HepG2 (cell line): ENCODE results near the gene MUC6. TPM values are rescaled to one million over a fixed set of nuclear protein-coding genes. Genes with fewer than 3 reads are reported as not detected.

Experiments used
- ATAC-seq: fragments of 200-7000 bp; cut with Tn5 transposase; 3 replicates; pipeline ENCODE4 v1.9.1; 2020; ENCODE audit warnings: mild to moderate bottlenecking, moderate library complexity
- BruUV-seq: library from RNA; stranded (reverse); fragments of 400-500 nt; replicated peaks from 2 replicates; lab custom pipeline; 2021; lab: Mats Ljungman, UMichigan
- CTCF ChIA-PET: fragments of 300-600 bp; formaldehyde crosslinking; extraction: SDS; loops from one replicate; lab custom pipeline; 2021; ENCODE audit warnings: low total read pairs, inconsistent platforms, low intra/inter-chr PET ratio; lab: Yijun Ruan, JAX
- POLR2A ChIA-PET: fragments of 350-600 bp; sonication (Branson Sonifier 250); formaldehyde crosslinking; loops from one replicate; lab custom pipeline; 2020; ENCODE audit warnings: antibody characterized with exemption, inconsistent platforms; lab: Yijun Ruan, JAX
- DNase-seq: peaks from one replicate; pipeline ENCODE4 v3.0.0-alpha.2; 2015; ENCODE audit warnings: low spot score
- FAIRE-seq: peaks from 3 replicates; lab custom pipeline; 2011; peaks lifted over from hg19 to GRCh38; lab: Jason Lieb, UNC
- H2AFZ ChIP-seq: one replicate; pipeline ENCODE4 v1.6.1; 2011; ENCODE audit warnings: low read length, inconsistent platforms
- H3K27ac ChIP-seq: fragments of 300-600 bp; 3 replicates; pipeline ENCODE4 v1.8.0; 2011; ENCODE audit warnings: mixed run types, mild to moderate bottlenecking, mixed read lengths, low read length, inconsistent platforms; ENCODE audit not compliant: insufficient read depth; ENCODE audit errors: extremely low read length
- H3K27me3 ChIP-seq, 2 experiments: fragments of 200-600 bp in 1 of 2; 2 replicates in 1 of 2; 3 replicates in 1 of 2; pipeline versions ENCODE4 v1.6.0 to v1.8.0; 2011; ENCODE audit warnings: low read length in 2 of 2, mild to moderate bottlenecking in 2 of 2, moderate library complexity in 2 of 2, inconsistent platforms in 1 of 2; ENCODE audit not compliant: insufficient read depth in 2 of 2, control insufficient read depth in 1 of 2
- H3K36me3 ChIP-seq, 2 experiments: fragments of 200-600 bp in 1 of 2; replicated peaks in 1 of 2; 2 replicates in 1 of 2; 3 replicates in 1 of 2; pipeline versions ENCODE4 v1.5.1 to v1.8.0; 2011; ENCODE audit warnings: low read length in 2 of 2, inconsistent platforms in 1 of 2; ENCODE audit not compliant: insufficient read depth in 2 of 2, control insufficient read depth in 1 of 2
- H3K4me1 ChIP-seq: 2 replicates; pipeline ENCODE4 v1.5.1; 2012; ENCODE audit warnings: low read length, inconsistent platforms; ENCODE audit not compliant: insufficient read depth
- H3K4me2 ChIP-seq: 2 replicates; pipeline ENCODE4 v1.6.0; 2011; ENCODE audit warnings: low read depth, low read length, inconsistent platforms
- H3K4me3 ChIP-seq, 3 experiments: fragments of 200-600 bp in 1 of 3; sonication (generic), shearing (Covaris generic) in 1 of 3; replicated peaks in 1 of 3; 2 replicates each; pipeline ENCODE4 v1.5.1; 2011 to 2016; ENCODE audit warnings: low read length in 3 of 3, inconsistent platforms in 2 of 3, low read depth in 2 of 3, mild to moderate bottlenecking in 2 of 3, control low read depth in 1 of 3, mixed read lengths in 1 of 3; ENCODE audit not compliant: insufficient read depth in 1 of 3
- H3K79me2 ChIP-seq: one replicate; pipeline ENCODE4 v1.6.1; 2011; ENCODE audit warnings: low read length, inconsistent platforms; ENCODE audit not compliant: insufficient read depth
- H3K9ac ChIP-seq: 2 replicates; pipeline ENCODE4 v1.6.0; 2011; ENCODE audit warnings: mild to moderate bottlenecking, low read depth, low read length, inconsistent platforms; ENCODE audit not compliant: insufficient read depth
- H3K9me3 ChIP-seq: 2 replicates; pipeline ENCODE4 v1.5.1; 2012; ENCODE audit warnings: mild to moderate bottlenecking, low read length
- H4K20me1 ChIP-seq: 2 replicates; pipeline ENCODE4 v1.6.0; 2011; ENCODE audit warnings: inconsistent platforms, mild to moderate bottlenecking, low read length, moderate library complexity; ENCODE audit not compliant: insufficient read depth
- CENPT ChIP-seq: sonication (generic); formaldehyde crosslinking; IDR thresholded peaks from 2 replicates; pipeline ENCODE4 v1.8.0; 2022; ENCODE audit warnings: low read depth, mild to moderate bottlenecking, moderate library complexity, missing genetic modification reagents
- GLI4 ChIP-seq: sonication (generic); formaldehyde crosslinking; IDR thresholded peaks from 2 replicates; pipeline ENCODE4 v1.5.1; 2020; ENCODE audit warnings: missing genetic modification reagents, mild to moderate bottlenecking, moderate library complexity, borderline replicate concordance
- RORA ChIP-seq: sonication (generic); formaldehyde crosslinking; IDR thresholded peaks from 2 replicates; pipeline ENCODE4 v1.5.0; 2020; ENCODE audit warnings: mild to moderate bottlenecking, missing genetic modification reagents, moderate library complexity
- STAG1 ChIP-seq: sonication (generic); formaldehyde crosslinking; IDR thresholded peaks from 2 replicates; pipeline ENCODE4 v1.4.0; 2020; ENCODE audit warnings: missing genetic modification reagents
- TEAD2 ChIP-seq: sonication (generic); formaldehyde crosslinking; IDR thresholded peaks from 2 replicates; pipeline ENCODE4 v1.9.0; 2021; ENCODE audit warnings: missing genetic modification reagents
- ZNF367 ChIP-seq: sonication (generic); formaldehyde crosslinking; IDR thresholded peaks from 2 replicates; pipeline ENCODE4 v1.4.0; 2020; ENCODE audit warnings: missing genetic modification reagents, borderline replicate concordance
- WGBS: methylation state at CpG from one replicate; pipeline ENCODE4 v1.1.6; 2017; ENCODE audit warnings: low lambda C conversion rate; 5-methylcytosine and 5-hydroxymethylcytosine counted together
- in situ Hi-C: cut with HindIII; loops from 2 replicates; pipeline ENCODE4 v1.10.0; 2017; ENCODE audit warnings: low pct_unique_long_range_greater_than_20kb; ENCODE audit not compliant: extremely low pct_ligation_motif_present
- intact Hi-C: fragments of 100-400 bp; cut with micrococcal nuclease; formaldehyde crosslinking; loops from one replicate; pipeline ENCODE4 v1.10.0; 2022; ENCODE audit not compliant: unreplicated experiment
- polyA plus RNA-seq, 8 experiments: library from polyadenylated mRNA; depleted of rRNA in 3 of 8; stranded (reverse) in 7 of 8; unstranded in 1 of 8; fragments of >200 nt; fragmentation: Illumina TruSeq in 4 of 8; extraction: Trizol in 4 of 8; gene quantifications; 2 replicates each; pipeline versions ENCODE4 v1.2.1 to v1.2.3, GENCODE V29; 2011 to 2016; ENCODE audit warnings: low read depth in 4 of 8, missing spikeins in 1 of 8, mixed read lengths in 1 of 8; ENCODE audit not compliant: insufficient read depth in 1 of 8
- total RNA-seq, 5 experiments: library from RNA; depleted of rRNA; stranded (reverse); fragments of >200 nt; fragmentation: Illumina TruSeq; extraction: Trizol; gene quantifications; 2 replicates each; pipeline ENCODE4 v1.2.3, GENCODE V29; 2016; ENCODE audit warnings: low read depth in 1 of 5
- TF ChIP-seq, protein P1 (sequence below): sonication (generic); formaldehyde crosslinking; IDR thresholded peaks from 2 replicates; pipeline ENCODE4 v1.5.0; 2020; ENCODE audit warnings: mild to moderate bottlenecking, missing genetic modification reagents, moderate library complexity

MUC6 gene
- total and polyA plus RNA-seq, 2 of the 13 experiments (the other 11 are each of a cell fraction or from before 2014, with no cell fraction given) = not detected

- Histone ChIP-seq H3K79me2 (no peaks in the 10 kb centered on the region), H3K4me2 (no peak overlapping the region), H2AFZ (no peak overlapping the region), H3K4me1 (no peaks in the 10 kb centered on the region), H3K27ac (no peak overlapping the region), H4K20me1 (no peaks in the 10 kb centered on the region), H3K9me3 (no peaks in the 10 kb centered on the region), H3K27me3 (peaks cover 16 to 82% of the 10 kb centered on the region in 2 experiments), H3K4me3 (no peak overlapping the region), H3K9ac (no peak overlapping the region), H3K36me3 (no peaks in the 10 kb centered on the region)
- POLR2A ChIA-PET = no interaction called here
- in situ Hi-C loops (no loop called here), intact Hi-C loops (no loop called here)
- FAIRE-seq (no peak), DNase-seq (no peak), ATAC-seq (no peak)
- CTCF ChIA-PET = no interaction called here
- BruUV-seq = no TSS peak
- TF ChIP-seq STAG1 (peak; percentile 36), TEAD2 (CRISPR knock-in tag) (no peak), GLI4 (no peak), RORA (CRISPR knock-in tag) (no peak), ZNF367 (CRISPR knock-in tag) (no peak), CENPT (CRISPR knock-in tag) (no peak)
- TF ChIP-seq, protein P1, sequence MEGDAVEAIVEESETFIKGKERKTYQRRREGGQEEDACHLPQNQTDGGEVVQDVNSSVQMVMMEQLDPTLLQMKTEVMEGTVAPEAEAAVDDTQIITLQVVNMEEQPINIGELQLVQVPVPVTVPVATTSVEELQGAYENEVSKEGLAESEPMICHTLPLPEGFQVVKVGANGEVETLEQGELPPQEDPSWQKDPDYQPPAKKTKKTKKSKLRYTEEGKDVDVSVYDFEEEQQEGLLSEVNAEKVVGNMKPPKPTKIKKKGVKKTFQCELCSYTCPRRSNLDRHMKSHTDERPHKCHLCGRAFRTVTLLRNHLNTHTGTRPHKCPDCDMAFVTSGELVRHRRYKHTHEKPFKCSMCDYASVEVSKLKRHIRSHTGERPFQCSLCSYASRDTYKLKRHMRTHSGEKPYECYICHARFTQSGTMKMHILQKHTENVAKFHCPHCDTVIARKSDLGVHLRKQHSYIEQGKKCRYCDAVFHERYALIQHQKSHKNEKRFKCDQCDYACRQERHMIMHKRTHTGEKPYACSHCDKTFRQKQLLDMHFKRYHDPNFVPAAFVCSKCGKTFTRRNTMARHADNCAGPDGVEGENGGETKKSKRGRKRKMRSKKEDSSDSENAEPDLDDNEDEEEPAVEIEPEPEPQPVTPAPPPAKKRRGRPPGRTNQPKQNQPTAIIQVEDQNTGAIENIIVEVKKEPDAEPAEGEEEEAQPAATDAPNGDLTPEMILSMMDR (CRISPR knock-in tag) = peak; percentile 41
- TF ChIP-seq, all 625 proteins: peak for 2
- WGBS = 28% methylated on average over 23 of the region's 25 CpGs
Observed at GRCh38 chr11:1048375-1049070, 12.0 kb upstream of the MUC6 start.
